Measurements from ENCODE around the gene COPB1. TPM values are rescaled to one million over a fixed set of nuclear protein-coding genes. Genes with fewer than 3 reads are reported as not detected.
A peak's percentile ranks its signal among the peaks of the same experiment; 100 is the strongest.

Gene COPB1, protein sequence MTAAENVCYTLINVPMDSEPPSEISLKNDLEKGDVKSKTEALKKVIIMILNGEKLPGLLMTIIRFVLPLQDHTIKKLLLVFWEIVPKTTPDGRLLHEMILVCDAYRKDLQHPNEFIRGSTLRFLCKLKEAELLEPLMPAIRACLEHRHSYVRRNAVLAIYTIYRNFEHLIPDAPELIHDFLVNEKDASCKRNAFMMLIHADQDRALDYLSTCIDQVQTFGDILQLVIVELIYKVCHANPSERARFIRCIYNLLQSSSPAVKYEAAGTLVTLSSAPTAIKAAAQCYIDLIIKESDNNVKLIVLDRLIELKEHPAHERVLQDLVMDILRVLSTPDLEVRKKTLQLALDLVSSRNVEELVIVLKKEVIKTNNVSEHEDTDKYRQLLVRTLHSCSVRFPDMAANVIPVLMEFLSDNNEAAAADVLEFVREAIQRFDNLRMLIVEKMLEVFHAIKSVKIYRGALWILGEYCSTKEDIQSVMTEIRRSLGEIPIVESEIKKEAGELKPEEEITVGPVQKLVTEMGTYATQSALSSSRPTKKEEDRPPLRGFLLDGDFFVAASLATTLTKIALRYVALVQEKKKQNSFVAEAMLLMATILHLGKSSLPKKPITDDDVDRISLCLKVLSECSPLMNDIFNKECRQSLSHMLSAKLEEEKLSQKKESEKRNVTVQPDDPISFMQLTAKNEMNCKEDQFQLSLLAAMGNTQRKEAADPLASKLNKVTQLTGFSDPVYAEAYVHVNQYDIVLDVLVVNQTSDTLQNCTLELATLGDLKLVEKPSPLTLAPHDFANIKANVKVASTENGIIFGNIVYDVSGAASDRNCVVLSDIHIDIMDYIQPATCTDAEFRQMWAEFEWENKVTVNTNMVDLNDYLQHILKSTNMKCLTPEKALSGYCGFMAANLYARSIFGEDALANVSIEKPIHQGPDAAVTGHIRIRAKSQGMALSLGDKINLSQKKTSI
- total RNA-seq (10 to 100 TPM; 64.2 to 81.5 (median 74.0) TPM), polyA plus RNA-seq (10 to 100 TPM; 43.7 to 57.9 TPM)
- long read RNA-seq, donor 1, transcript COPB1-202 (22 exons, 3,382 nt), result major isoform, 18 of 257 reads
- long read RNA-seq, donor 1, partial matches to known transcripts, result 212 of 257 reads
- long read RNA-seq, donor 1, other reads (novel, unspliced or antisense), result 21 of 257 reads
- long read RNA-seq, donor 2, transcript COPB1-202 (22 exons, 3,382 nt), result major isoform, 19 of 44 reads
- long read RNA-seq, donor 2, partial matches to known transcripts, result 10 of 44 reads
- long read RNA-seq, donor 2, other reads (novel, unspliced or antisense), result 11 of 44 reads
- long read RNA-seq, donor 3, transcript COPB1-202 (22 exons, 3,382 nt), result major isoform, 88 of 144 reads
- long read RNA-seq, donor 3, transcript COPB1-201 (22 exons, 3,481 nt), result minor isoform, 5 of 144 reads
- long read RNA-seq, donor 3, partial matches to known transcripts, result 4 of 144 reads
- long read RNA-seq, donor 3, other reads (novel, unspliced or antisense), result 47 of 144 reads

DNA sequence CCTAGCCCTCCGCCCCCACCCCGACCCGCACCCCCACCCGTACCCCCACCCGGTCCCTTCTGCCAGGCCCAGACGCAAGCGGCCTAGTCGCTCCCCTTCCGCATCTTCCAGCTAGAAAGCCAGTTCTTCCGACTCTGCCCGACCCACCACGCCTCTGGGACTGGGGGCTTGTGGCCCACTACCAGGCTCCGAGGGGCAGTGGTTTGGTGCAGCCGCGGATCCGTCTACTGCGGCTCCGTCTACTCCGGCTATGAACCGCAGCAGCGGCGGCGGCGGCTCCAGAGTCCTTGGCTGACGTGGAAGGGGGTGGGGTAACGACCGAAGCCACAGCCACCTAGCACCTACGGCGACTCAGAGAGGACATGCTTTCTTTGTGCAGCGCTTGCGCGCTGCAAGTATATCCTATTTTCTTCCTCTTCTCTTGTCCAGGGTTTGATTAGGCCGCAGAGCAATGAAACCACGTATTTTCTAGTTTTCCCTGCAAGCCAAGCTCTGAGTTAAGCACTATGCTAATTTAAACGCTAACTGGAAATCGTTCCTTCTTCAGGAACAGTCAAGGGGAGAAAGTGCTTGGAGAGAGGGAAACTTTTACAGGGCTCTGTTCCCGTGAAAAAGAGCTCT is at the start of gene COPB1:
Gene COPB1, minus strand, starts transcription at position 252 of the 621 bp plus-strand sequence. CDS start 883 bp downstream, outside the sequence.
- no peaks in the 10 kb centered on the region for H3K27me3 ChIP-seq
- WGBS, 3 donors, result 1% methylated on average over 34 to 36 of the region's 37 CpGs
- peak within 1 kb of the TSS; percentile 76 for H3K4me3 ChIP-seq
- peak; percentile 87 to 92 (median 89) for DNase-seq
- H3K9me3 ChIP-seq, result no peaks in the 10 kb centered on the region
- peak within 1 kb of the TSS; percentile 43 to 71 for H3K27ac ChIP-seq
- TF ChIP-seq POLR2A (IDR thresholded peaks at IDR 0.05), result peak; percentile 79
- no peak for TF ChIP-seq EP300 (IDR thresholded peaks at IDR 0.05)
- no peaks in the 10 kb centered on the region for H3K4me1 ChIP-seq (ENCODE audit: insufficient read depth)
- no peaks in the 10 kb centered on the region for H3K36me3 ChIP-seq
- intact Hi-C loops (cut with DNase I), result no loop called here

DNA sequence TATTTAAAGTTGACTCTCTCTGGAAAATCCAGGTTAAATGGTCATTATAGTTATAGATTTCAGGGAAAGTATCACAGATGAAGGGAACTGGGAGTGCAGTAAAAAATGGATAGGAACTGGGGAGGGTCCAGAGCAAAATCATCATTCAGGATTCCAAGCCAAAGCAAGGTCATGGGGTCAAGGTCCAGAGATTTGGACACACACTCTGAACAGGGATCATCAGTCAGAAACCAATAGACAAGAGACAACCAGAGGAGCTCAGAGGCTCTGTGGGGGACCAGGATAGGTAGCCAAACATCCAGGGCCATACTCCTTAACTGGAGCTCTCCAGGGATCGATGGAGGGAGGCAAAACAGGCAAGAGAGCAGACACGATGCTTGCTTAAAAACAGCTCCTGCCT is 47.8 kb upstream of the COPB1 start:
- Histone ChIP-seq H3K9me3 (no peaks in the 10 kb centered on the region), H3K4me1 (ENCODE audit: insufficient read depth) (peaks cover 3% of the 10 kb centered on the region), H3K27me3 (no peaks in the 10 kb centered on the region), H3K27ac (no peak overlapping the region), H3K36me3 (no peaks in the 10 kb centered on the region), H3K4me3 (no peak overlapping the region)
- TF ChIP-seq EP300 (IDR thresholded peaks at IDR 0.05) (no peak), POLR2A (IDR thresholded peaks at IDR 0.05) (no peak)
- TF ChIP-seq, protein P1, sequence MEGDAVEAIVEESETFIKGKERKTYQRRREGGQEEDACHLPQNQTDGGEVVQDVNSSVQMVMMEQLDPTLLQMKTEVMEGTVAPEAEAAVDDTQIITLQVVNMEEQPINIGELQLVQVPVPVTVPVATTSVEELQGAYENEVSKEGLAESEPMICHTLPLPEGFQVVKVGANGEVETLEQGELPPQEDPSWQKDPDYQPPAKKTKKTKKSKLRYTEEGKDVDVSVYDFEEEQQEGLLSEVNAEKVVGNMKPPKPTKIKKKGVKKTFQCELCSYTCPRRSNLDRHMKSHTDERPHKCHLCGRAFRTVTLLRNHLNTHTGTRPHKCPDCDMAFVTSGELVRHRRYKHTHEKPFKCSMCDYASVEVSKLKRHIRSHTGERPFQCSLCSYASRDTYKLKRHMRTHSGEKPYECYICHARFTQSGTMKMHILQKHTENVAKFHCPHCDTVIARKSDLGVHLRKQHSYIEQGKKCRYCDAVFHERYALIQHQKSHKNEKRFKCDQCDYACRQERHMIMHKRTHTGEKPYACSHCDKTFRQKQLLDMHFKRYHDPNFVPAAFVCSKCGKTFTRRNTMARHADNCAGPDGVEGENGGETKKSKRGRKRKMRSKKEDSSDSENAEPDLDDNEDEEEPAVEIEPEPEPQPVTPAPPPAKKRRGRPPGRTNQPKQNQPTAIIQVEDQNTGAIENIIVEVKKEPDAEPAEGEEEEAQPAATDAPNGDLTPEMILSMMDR (IDR thresholded peaks at IDR 0.05), result no peak
- no peak for DNase-seq
- intact Hi-C loops (cut with DNase I), result no loop called here
- 10 to 24% (median 23%) methylated on average over 2 of the region's 2 CpGs for WGBS, 3 donors

DNA sequence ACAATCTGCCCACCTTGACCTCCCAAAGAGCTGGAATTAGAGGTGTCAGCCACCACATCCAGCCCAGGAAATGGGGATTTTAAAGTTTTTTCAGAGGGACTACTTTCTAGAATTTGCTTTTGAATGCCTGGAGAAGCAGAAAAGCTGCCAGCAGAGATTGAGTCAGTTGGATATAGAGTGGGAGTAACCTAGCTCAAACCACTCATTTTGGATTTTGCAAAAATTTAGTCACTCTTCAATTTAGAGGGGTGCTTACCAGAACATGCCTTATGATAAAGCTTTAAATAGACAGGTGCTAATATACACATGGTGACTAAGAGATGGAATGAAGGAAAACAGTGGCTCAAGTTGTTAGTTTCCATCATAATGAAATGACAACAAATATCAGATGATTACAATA is 47.1 kb upstream of the COPB1 start:
- Histone ChIP-seq H3K9me3 (no peaks in the 10 kb centered on the region), H3K36me3 (no peaks in the 10 kb centered on the region), H3K4me3 (no peak overlapping the region), H3K27ac (no peak overlapping the region), H3K27me3 (no peaks in the 10 kb centered on the region), H3K4me1 (ENCODE audit: insufficient read depth) (peaks cover 3% of the 10 kb centered on the region)
- no peak for DNase-seq
- TF ChIP-seq EP300 (IDR thresholded peaks at IDR 0.05) (no peak), POLR2A (IDR thresholded peaks at IDR 0.05) (no peak)
- TF ChIP-seq, protein P1 (IDR thresholded peaks at IDR 0.05), result no peak
- intact Hi-C loops (cut with DNase I), result no loop called here

DNA sequence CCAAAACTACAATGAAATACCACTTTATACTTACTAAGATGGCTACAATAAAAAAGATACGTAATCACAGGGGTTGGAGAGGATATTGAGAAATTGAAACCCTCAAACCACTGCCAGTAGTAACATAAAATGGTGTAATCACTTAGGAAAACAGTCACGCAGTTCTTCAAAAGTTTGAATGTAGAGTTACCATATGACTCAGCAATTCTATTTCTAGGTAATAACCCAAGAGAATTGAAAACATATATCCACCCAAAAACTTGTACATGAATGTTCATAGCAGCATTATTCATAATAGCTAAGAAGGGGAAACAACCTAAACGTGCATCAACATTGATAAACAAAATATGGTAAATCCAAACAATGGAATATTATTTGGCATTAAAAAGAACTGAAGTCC is 45.0 kb upstream of the COPB1 start:
- 65 to 72% (median 66%) methylated on average over 3 of the region's 3 CpGs for WGBS, 3 donors
- no peak for DNase-seq
- H3K36me3 ChIP-seq, result no peaks in the 10 kb centered on the region
- no peak overlapping the region for H3K4me3 ChIP-seq
- no peaks in the 10 kb centered on the region for H3K27me3 ChIP-seq
- no peaks in the 10 kb centered on the region for H3K9me3 ChIP-seq
- H3K27ac ChIP-seq, result no peak overlapping the region
- TF ChIP-seq, protein P1 (IDR thresholded peaks at IDR 0.05), result no peak
- TF ChIP-seq EP300 (IDR thresholded peaks at IDR 0.05) (no peak), POLR2A (IDR thresholded peaks at IDR 0.05) (no peak)
- intact Hi-C loops (cut with DNase I), result no loop called here
- H3K4me1 ChIP-seq (ENCODE audit: insufficient read depth), result peaks cover 5% of the 10 kb centered on the region

Data from ovary (tissue), 10 donors.